ENCODE measurements around the gene AHNAK2.

Gene AHNAK2

GRCh38 chr14:105013150-105013785 is 35.1 kb upstream of the AHNAK2 start:
- no peak for DNase-seq (ENCODE audit: low read depth)
- H3K4me3 ChIP-seq (ENCODE audit: low read depth, low read length) = no peak overlapping the region

DNA sequence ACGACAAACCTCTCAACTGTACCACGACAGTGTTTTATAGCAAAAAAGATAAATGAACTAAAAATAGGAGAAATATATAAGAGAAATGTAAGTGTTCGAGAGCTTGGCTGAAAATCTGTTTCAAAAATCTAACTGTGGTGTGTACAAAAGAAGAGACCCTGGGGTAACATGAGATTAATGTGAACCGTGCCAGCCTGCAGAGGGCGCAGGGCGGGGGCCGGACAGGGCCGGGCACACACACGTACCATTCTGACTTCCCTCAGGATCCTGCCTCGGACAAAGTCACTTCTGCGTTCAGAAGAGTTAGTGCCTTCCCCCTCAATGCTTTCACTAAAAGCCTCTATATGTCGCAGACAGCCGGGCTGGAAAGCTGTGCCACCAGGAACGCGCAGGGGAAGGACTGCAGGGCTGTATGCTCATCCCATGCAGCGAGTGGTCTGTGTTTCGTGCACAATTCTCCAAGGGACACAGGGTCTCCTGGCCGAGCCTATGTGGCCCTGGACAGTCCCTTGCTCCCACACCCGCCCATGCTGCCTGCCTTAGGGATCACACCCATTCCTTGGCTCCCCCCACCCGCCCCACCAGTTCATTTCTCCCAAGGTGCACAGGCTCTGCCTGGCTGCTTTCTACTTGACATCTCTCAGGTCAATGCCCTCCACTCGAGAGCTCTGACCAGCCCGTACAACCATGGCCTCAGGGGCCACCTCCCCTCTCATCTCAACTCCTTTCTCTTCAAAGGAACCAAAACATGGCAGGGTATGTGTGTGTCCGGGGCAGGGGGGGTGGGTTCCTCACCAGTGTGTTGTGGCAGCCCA is 34.2 kb upstream of the AHNAK2 start:
- no peak overlapping the region for H3K4me3 ChIP-seq (ENCODE audit: low read depth, low read length)

DNA sequence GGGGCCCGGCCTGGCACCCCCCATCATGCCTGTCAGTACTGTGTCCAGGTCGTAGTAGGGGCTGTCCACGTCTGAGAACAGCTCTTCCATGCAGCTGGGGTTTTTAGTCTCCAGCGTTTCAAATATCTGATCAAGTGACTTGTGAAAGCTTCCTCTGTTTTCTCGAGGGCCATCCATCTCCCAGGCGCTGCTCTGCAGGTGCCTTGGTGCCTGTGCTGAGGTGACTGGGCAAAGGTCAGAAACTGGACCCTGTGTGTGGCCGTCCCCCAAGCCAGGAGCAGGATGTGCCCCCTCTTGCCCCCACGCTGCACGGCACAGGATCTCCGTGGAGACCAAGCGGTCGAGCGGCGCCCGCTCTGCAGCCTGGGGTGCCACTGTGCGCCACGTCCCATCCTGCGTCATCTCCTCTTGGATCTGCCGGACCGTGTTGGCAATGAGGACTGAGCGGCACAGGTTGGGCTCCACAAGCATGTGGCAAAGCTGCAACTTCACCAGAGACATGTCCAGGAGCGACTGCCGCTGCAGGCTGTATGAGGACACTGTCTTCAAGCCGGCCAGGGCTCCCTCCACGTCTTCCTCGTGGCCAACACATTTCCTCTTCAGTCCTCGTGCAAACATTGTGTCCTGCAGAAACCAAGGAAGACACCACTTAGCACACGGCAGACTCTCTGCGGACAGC is 33.3 kb upstream of the AHNAK2 start:
- no peak for DNase-seq (ENCODE audit: low read depth)
- H3K4me3 ChIP-seq (ENCODE audit: low read depth, low read length) = no peak overlapping the region

More for the DNA sequence above, 34.2 kb upstream of the AHNAK2 start:
- DNase-seq (ENCODE audit: low read depth) = no peak

DNA sequence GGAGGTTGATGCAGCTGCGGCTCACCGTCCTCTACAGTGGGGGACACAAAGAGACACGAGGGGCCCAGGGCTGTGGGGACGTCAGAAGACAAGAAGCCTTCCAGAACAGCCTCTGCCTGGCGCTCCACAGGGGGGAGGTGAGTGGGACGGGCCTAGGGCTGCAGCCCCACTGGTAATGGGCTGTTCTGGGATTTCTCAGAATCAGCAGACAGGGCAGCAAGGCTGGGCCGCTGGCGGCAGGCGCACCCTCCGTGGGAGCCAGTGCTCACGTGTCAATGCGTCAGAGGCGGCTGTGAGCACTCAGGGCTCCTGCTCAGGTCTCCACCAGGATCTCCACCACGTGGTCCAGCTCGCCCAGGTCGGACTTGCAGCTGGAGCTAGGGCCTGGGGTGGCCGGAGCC is 32.7 kb upstream of the AHNAK2 start:
- H3K4me3 ChIP-seq (ENCODE audit: low read depth, low read length) = no peak overlapping the region
- DNase-seq (ENCODE audit: low read depth) = no peak

- H3K4me3 ChIP-seq (ENCODE audit: low read depth, low read length) = no peak overlapping the region
- DNase-seq (ENCODE audit: low read depth) = no peak
Measured at GRCh38 chr14:105010106-105010505, 31.9 kb upstream of the AHNAK2 start.

DNA sequence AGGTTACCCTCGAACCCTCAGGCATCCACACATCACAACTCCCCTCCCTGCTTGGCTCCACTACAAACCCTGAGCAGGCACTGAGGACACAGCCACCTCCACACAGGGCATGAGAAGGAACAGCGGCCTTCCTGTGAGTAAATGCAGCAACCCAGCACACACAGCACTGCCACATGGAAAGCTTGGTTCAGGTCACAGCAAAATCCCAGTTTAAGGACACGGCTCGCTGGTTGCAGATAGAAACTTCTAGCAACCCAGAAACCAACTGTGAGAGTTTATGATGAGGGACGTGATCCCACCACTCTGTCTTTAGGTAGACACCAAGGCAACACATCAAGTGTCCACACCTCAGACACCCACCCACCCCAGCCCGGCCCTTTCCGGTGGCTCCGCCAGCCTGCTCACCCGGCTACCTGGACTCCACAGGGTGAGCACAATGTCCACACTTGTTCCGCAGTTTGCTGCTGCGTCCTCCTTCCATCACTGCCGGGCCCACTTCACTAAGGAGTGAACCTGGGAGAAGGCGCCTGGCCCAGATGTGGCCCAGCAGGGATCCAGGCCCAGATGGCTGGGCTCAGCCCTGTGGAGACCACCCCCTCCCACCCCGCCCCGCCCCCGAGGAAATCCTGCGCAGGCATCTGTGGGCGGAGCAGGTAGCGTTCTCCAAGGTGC is 29.6 kb upstream of the AHNAK2 start:
- no peak for DNase-seq (ENCODE audit: low read depth)
- no peak overlapping the region for H3K4me3 ChIP-seq (ENCODE audit: low read depth, low read length)

DNA sequence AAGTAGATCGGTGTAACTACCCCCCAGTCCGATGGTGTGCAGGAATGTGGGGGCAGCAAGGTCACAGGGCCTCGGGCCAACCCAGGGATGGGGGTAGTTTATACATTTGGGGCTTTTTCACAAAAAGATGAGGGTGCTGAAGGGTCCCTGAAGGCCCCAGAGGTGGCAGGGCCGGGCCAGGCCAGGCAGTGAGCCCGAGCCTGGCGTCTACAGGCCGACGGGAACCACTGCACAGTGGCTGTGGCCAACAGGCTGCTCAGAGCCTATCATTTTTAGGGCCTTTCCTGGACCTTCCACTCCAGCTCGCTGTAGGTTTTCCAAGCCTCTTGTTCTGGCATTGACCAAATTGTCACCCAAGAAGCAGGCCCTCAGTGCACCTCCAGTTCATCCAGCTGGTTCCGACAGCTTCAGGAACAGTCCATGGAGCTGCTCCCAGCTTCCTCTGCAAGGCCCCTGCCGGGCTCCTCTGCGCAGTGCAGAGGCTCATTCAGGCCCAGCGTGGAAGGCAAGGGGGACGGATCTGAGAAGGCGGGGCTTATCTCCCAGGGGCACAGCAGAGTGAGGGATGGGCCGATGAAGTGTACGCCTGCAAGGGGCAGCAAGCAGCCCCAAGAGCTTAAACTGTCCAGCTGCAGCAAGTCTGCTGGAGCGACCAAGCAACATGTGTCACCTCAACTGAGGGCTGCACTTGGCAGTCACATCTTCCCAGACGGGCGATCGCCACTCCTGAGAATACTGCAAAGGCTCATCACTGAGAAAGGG is 28.8 kb upstream of the AHNAK2 start:
- no peak for DNase-seq (ENCODE audit: low read depth)

DNA sequence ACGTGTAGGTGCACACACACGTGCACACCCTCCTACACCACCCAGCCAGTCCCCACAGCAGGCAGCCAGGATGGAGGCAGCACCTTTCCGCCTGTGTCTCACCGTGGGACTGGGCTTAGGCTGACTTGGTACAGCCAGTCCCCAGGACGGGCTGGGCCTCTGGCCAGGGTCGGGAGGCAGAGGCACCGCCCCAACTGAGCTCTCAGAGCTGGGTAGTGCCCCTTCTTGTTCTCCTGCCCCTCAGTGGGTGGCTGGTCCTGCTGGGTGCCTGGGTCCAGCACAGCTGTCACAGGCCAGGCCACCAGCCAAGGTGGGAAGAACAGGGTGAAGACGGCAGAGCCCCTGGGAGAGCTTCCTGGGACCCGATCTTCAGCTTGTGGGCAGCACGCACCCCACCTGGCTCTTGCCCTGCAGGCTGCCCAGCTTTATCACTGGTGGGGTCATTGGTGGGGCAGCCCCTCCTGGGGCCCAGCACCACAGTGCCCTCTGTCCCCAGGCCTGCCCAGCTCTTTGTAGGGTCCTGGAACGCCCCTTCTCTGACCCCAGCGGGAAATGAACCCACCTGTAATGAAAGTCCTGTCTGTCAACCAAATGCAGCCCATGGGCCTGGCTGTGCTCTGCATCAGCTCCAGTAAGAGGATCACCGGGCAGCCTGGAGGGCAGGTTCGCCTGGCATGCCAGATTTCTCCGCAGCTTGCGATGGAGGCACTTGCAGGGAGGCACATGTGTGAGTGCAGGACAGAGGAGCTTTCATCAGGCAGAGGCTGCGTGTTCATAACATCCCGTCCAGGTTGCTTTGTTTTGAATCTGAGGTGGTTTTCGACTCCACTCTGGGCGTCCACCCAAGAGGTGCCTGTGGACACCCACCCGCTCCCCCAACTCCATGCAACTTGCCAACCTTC is 28.0 kb upstream of the AHNAK2 start:
- no peak for DNase-seq (ENCODE audit: low read depth)
- H3K4me3 ChIP-seq (ENCODE audit: low read depth, low read length) = no peak overlapping the region

More for the DNA sequence above, 28.8 kb upstream of the AHNAK2 start:
- no peak overlapping the region for H3K4me3 ChIP-seq (ENCODE audit: low read depth, low read length)

DNA sequence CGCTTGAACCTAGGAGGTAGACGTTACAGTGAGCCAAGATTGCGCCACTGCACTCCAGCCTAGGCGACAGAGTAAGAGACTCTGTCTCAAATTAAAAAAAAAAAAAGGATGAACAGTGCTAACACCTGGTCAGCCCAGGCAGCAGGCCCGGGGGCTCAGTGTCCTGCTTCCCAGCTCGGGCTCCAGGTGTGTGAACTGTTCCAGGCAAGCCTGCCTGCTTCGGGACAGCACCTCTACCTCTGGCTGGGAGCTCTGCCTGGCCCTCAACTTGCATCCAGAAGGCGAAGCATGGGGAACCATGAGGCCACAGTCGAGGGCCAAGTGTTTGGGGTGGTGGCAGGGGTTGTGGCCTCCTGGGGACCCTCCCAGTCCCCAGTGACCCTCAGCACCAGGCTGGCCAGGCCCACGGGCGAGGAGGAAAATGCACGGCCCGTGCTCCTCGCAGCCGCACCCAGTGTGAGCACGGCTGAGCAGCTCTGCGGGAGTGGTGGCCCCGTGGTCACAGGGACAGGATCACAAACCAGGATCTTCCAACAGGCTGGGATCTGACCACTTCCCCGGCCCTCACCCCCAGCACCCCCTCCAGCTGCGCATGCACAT is 27.3 kb upstream of the AHNAK2 start:
- H3K4me3 ChIP-seq (ENCODE audit: low read depth, low read length) = no peak overlapping the region
- DNase-seq (ENCODE audit: low read depth) = no peak

DNA sequence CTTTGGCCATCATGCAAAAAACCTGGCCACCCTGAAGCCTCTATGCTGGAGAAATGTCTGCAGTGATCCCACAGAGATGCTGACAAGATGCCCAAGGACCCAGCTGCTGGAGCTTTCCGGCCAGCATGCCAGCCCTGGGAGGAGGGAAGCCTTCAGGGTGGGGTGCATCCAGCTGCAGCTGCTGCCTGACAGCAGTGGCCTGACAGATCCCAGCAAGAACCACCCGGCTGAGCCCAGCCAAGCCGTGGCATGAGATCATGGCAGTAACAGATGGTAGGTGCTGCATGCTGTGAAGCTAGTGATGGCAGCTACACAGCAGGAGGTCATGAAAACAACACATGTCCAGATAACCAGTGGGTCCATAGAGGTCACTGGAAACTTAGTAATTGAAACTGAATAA is 21.2 kb upstream of the AHNAK2 start:
- H3K4me3 ChIP-seq (ENCODE audit: low read depth, low read length) = no peak overlapping the region
- DNase-seq (ENCODE audit: low read depth) = no peak

DNA sequence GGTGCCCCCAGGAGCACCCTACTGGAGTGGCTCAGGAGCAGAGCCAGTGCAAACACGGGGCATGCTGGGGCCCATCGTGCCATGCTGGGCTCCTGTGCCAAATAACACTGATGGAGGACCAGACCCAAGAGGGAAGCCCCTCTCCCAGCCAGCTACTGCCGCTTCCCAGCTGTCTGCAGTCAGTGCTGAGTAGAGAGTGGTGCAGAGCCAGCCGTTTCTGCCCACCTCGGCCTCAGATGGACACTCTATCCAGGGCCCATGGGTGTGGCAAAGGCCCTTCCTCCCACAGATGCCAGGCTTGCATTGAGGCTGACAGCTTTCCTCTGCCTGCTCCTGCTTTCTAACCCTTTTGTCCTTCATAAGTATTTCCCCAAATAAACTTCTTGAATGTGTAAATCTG is 20.6 kb upstream of the AHNAK2 start:
- no peak for DNase-seq (ENCODE audit: low read depth)
- no peak overlapping the region for H3K4me3 ChIP-seq (ENCODE audit: low read depth, low read length)

GRCh38 chr14:104996483-104996882 is 18.3 kb upstream of the AHNAK2 start:
- no peak for DNase-seq (ENCODE audit: low read depth)
- H3K4me3 ChIP-seq (ENCODE audit: low read depth, low read length) = no peak overlapping the region

DNA sequence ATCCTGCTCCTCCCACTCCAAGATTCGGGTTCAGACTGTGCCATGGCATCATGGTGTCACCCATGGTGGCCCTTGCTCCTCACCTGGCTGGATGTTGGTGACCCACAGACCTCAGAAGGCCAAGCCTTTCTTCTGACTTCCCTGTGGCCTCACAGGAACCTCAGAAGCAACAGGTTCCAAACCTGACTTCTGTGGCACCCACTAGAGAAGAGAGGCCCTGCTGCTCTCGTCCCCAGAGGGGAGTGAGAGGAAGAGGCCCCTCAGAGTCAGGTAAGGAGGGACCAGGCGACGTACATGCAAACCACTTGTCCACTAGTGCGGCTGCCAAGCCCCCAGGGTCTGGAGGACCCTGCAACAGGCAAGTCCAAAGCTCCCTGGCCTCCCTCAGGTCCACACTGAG is 17.9 kb upstream of the AHNAK2 start:
- DNase-seq (ENCODE audit: low read depth) = no peak

DNA sequence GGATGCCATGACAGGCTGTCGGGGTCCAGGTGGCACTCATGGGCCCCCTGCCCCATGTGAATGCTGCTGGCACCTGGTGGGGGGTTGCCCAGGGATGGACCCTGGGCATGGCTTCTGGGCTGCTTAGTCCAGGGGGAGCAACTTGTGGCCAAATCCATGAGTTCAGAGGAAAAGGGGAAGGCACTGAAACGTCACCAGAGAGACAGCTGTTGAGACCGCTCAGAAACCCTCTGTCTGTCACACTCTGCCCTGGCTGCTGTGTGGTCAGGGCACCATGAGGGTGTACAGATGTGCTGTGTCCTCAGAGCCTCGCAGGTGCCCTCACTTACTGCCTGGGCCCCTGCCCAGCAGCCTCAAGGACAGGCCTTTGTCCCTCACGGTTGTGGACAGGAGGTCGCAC is 16.8 kb upstream of the AHNAK2 start:
- H3K4me3 ChIP-seq (ENCODE audit: low read depth, low read length) = no peak overlapping the region
- no peak for DNase-seq (ENCODE audit: low read depth)

More for the DNA sequence above, 17.9 kb upstream of the AHNAK2 start:
- no peak overlapping the region for H3K4me3 ChIP-seq (ENCODE audit: low read depth, low read length)

GRCh38 chr14:104993808-104994591 is 15.8 kb upstream of the AHNAK2 start:
- H3K4me3 ChIP-seq (ENCODE audit: low read depth, low read length) = no peak overlapping the region
- DNase-seq (ENCODE audit: low read depth) = peak; percentile 47

DNA sequence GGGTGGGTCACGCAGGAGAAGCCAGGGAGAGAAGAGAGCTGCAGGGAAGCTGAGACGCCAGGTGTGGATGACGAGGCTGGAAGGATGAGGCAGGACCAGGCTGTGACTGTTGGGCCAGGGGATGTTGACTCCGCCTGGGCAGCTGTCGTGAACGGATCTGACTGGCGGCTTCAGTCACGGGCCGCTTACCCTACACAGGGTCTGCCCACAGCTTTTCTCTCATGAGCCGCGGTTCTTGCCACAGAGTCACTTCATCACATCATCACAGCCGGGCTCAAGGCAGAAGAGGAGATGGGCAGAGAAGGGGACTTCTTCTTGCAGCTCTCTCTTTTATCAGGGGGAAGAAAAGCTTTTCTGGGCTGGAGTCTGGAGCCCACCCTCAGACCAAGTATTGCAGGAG is 15.1 kb upstream of the AHNAK2 start:
- H3K4me3 ChIP-seq (ENCODE audit: low read depth, low read length) = no peak overlapping the region

GRCh38 chr14:104992501-104992900 is 14.3 kb upstream of the AHNAK2 start:
- no peak for DNase-seq (ENCODE audit: low read depth)
- no peak overlapping the region for H3K4me3 ChIP-seq (ENCODE audit: low read depth, low read length)

More for the DNA sequence above, 15.1 kb upstream of the AHNAK2 start:
- no peak for DNase-seq (ENCODE audit: low read depth)
